ENCODE data around the gene RSPO1.
A peak's percentile ranks its signal among the peaks of the same experiment; 100 is the strongest.
"Not testable (repeated sequence)": the region's sequence is repeated elsewhere in the genome, so short reads cannot be mapped to it uniquely, and the experiment has no call there.

The RSPO1 gene

DNA sequence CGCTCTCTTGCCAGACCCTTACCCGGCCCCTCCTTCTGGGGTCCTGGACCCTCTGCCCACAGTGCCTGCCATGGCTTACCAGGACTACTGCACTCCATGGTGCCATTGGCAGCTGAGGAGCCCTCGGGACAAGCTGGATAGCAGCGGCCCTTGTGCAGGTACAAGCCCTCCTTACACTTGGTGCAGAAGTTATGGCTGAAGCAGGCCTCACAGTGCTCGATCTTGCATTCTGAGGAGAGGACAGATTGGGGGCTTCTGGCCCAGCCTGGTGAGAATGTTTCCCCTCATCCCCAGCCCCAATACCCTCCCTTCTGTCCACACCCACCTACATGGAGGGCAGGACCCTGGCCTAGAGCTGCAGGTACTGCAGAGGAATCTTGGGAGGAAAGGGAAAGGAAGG is 20.6 kb downstream of the RSPO1 start:
- DNase-seq, result no peak

- no peak for DNase-seq
Measured at GRCh38 chr1:37612186-37612585, 22.5 kb downstream of the RSPO1 start.

DNA sequence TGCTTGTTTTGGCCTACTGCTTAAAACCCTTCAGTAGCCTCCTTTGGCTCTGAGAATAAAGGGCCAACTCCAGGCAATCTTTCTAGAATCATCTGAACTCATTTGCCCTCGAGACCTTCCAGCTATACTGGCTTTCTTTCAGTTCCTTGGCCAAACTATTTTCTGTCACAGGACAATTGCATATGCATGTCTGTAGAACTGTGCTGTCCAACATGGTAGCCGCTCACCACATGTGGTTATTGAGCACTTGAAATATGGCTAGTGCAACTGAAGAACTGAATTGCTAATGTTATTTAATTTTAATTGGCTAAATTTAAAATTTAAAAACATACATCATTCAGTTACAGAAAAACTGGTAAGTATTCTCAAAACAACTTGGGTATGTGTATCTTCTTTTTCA is 24.7 kb downstream of the RSPO1 start:
- no peak for DNase-seq

DNA sequence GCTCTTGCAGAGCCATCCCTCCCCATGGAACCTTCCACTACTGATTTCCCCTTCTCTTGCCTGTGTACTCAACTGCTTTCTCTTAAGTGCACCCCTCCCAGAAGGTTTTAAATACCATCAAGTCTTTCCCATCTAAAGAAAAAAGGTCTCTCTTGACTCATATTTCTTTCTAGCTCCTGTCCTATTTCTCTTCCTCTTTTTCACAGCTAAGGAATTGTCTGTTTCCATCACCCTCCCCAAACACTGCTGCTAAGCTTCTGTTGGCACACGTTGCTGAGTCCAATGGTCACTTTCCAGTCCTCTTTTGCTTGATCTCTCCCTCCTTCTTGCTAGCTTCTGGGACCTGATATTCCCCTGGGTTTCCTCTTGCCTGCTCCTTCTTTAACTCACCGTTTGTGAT is 25.7 kb downstream of the RSPO1 start:
- no peak for DNase-seq

- DNase-seq, result no peak
Measured at GRCh38 chr1:37606481-37607263, 28.0 kb downstream of the RSPO1 start.

DNA sequence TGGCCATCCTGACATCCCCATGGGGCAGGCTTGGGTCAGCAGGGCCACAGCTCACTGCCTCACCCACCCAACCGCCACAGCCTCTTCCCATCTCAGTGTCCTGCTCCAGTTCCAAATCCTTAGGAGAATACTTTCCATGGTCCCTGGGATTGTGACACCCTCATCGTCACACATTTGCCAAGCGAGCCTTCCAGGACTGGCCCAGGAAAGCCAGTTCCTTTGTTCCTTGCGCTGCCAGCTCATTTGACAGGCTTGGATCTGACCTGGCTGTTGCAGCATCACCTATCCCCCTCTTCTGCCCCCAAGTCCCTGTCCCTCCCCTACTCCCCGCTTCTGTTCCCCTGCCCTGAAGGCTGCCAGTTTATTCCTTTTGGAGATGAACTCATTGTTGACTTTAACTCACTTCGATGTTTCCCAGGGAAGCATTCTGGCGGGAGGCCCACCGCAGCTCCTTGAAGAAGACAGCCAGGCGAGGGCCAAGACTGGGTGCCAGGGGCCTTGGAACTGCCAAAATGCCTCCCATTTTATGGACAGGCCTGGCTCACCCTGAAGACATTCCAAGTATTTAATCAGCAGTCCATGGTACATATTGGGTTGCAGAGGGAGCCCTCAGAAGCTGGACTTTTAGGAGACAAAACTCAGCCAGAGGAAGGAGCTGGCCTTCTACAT is 28.8 kb downstream of the RSPO1 start:
- DNase-seq, result no peak

DNA sequence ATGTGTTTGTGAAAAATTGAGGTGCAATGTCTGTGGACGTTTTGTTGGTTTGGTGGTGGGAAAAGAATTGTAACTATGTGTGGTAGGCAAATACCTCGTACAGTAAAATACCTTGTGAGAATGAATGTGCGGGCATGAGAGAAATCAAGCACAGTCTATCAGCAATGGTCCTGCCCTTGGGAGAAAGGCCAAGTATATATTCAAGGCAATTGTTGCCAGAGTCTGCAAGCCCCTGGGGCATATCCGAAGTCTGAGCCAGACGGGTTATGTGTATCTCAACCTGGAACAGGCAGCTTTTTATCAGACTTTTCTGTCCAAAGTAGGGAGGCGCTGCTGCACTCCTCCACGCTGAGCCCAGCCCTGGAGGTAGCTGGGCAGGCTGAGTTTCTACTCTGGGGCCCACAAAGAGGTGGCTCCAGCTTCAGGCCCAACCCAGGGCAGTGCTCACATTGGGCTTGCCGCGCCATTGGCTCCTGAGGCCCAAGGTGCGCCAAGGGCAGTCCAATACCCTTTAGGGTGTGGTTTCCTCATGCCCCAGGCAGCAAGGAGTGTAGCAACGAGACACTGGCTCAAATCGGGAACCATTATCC is 29.5 kb downstream of the RSPO1 start:
- DNase-seq, result no peak

DNA sequence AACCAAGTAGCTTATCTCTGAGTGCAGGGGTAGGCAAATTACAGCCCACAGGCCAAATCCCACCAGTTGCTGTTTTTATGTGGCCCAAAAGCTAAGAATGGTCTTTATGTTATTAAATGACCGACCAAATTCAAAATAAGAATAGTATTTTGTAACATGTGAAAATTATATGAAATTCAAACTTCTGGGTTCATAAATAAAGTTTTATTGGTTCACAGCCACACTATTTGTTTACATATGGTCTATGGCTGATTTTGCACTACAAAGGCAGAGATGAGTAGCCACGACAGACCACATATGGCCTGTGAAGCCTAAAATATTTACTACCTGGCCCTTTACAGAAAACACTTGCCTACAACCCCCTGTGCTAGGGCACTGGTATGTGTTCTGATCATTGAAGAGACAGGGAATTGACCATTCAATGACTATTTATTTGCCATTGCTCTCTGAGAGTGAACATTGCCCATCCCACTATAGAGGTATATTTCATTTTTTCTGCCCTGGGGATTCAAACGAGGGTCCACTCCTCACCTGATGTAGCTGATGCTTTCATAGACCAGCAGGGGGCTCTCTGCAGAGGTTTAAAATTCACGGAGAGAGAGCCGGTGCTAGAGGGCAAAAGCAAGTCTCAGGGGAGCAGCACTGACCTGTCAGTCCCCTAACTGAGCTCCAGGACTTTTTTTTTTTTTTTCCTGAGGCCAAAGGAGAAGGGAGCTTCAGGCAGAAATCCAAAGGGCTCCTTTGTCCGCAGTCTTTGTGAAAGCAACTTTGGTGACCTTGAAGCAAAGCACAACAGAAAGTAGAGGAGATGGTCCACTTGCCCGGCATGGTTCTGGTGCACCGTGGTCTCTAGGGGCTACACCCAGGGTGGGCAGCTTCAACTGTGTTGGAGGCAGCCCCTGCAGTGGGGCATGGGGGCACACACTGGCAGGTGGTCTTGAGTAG is 31.7 kb downstream of the RSPO1 start:
- peak; percentile 29 for DNase-seq

DNA sequence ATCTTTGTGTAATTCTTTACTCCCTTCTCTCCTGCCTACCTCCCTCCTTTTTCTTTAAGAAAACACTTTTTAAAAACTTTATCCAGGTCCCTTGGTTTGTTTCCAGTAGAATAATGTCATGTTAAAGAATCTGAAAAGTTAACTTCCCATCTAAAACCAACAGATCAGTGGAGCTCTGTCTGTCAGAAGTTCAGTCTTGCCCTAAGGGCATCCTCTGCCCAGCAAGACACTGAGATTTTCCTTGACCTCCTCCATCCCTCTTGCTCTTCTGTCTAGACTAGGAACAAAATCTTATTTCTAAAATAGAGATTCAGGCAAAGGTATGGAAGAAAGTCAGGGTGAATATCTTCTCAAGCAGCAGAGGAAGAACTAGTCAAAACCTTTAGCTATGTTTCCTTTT is 33.3 kb downstream of the RSPO1 start:
- no peak for DNase-seq

DNA sequence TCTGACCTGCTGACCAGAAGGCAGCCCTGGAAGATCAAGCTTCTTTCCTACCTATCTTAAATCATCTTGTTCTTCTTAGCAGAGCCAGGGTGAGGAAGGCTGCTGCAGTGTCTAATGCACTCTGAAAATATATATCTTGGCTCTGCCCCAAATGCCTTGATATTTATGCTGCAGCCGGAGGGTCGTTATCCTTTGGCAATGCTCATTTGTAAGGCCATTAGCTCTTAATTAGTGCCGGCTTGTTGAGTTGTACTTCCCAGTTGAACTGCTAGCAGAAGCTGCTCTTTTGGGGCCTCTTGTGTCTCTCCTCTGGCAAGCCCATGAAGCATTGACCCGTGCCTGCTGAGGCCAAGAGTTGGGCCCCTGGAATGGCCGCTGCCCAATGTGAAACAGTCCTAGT is 34.8 kb downstream of the RSPO1 start:
- DNase-seq, result no peak

GRCh38 chr1:37596182-37596667 is 38.5 kb downstream of the RSPO1 start:
- DNase-seq, result no peak

DNA sequence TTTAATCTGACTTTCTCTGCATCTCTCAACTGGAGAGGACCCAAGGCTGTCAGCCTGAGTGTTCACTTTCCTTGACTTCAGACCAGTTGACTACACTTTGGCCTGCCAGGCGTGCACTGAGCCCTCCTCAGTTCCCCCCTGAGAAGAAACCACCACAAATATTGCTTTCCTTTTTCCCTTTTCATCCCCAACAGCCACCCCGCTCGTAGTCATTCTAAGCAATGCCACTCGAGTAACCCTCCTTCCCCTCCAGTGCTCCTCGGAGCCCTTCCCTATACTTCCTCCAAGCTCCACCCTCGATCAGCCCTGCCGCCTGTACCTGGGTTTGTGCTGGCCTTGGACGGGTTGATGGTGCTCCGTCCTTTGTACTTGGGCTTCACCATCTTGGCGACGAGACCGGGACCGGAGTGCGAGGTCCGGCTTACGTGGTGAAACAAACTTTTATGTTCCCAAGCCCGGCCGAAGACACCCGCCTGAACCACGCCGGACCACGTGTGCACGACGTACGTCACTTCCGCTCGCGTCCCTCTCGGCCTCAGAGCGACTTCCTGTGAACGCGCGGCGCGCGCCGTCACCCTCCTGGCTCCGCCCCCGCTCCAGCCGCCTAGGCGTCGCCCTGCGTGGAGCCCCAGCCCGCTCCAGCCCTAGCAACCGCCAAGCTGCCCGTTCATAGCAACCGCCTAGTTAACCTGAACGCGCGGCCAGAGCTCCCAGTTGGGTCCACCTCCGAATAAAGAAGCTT is 39.1 kb downstream of the RSPO1 start, which contains the start of gene GNL2:
Gene GNL2, minus strand, starts transcription at position 498 of the 742 bp plus-strand sequence. Its CDS starts 115 bp downstream, at position 383.
- peak; percentile 94 for DNase-seq

- DNase-seq, result no peak
Measured at GRCh38 chr1:37593726-37594125, 41.0 kb downstream of the RSPO1 start.

DNA sequence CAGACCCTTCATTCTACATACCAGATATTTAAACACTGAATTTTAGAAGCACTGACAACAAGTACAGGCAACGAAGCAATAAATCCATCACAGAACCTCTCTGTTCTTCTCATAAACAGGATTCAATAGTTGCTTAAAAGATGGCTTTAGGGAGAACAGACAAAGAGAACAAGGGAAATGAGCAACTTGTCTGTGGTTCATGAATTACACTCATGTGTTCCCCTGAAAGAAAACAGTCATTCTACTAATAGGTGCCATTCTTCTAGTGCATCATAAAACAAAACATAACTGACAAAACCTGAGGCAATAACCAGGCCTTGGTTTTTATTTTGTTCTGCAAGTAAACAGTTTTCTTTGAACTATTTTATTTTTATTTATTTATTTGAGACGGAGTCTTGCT is 45.8 kb downstream of the RSPO1 start:
- DNase-seq, result no peak

GRCh38 chr1:37584544-37584943 is 50.1 kb downstream of the RSPO1 start:
- not testable (repeated sequence) for DNase-seq

DNA sequence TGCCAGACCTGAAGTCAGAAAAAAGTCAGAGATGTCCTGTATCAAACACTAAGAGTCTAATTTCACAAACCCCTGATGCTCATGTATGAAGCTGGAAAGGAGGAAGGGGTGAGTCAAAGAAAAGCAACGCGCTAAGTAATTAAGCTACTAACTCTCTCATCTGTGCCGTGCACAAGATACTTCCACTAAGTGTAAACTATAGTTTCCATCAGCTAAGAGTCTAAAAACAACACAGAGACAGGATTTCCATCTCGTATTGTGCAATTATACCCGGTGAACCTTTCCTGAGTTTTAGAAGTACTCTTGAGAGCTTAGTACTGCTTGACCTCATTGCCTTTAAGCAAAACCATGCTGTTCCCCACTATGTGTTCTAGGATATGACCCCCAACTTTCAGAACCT is 59.0 kb downstream of the RSPO1 start:
- DNase-seq, result no peak

DNA sequence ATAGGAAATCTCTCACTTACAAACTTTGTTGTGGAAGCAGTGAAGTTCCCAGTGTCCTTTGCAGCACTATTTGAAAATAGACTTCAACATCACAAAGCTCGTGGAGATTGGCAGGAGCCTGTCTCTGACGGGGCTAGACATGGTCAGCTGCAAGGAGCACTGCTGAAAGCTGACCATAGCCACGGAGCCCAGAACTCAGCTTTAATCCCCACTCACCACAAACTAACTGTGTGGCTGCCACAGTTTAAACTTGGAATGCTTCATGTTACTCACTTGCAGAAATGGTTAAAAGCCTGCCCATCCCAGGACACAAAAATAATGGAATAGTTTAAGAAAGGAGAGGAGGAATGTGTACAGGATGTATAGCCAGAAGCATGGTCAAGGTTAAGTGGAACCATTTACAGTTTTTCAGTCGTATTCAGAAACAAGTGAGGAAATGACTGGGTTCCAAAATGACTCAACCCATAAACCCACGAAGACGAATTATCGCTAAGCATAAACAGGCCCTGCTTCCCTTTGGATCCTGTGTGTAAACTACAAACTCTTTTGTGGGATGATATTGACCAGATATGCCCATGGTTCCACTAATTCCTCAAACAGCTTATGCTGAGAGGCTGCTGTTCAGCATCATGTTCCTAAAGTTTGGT is 59.7 kb downstream of the RSPO1 start:
- DNase-seq, result no peak

GRCh38 chr1:37570528-37571334 is 64.0 kb downstream of the RSPO1 start:
- DNase-seq, result no peak

DNA sequence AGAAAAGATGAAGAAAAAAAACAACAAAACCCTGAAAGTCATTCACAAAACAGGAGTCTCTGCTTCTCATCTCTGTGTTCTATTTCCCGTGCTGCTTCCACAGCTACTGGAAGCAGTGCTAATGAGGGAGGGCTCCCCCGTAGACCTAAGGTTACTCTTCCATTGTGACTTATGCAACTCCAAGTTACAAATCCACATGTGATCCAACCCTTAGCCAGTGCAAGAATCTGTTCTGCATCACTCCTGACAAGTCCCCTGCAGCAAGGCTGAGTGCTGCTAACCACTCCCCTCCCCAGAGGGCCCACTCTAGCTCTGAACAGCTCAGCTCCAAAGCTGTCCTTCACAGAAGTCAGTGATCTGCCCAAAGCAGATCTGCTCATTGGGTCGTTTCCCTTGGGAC is 67.7 kb downstream of the RSPO1 start:
- no peak for DNase-seq

DNA sequence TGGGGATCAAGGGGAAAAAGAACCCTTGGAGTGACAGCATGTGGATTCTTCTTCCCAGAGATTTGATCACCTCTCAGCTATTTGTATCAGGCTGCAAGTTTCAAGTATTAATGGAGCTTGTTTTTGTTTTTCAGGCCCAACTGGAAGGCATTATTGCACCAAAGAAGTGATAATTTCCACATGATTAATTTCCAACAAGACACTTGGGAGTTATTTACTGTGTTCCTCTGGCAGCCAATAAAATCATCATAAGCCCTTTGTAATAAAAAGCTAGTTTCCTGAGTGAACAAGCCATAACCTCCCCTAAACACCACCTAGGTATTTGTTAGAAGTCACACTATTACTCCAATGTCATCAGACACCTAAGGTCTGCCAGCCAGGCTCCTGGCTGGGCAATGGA is 69.8 kb downstream of the RSPO1 start:
- DNase-seq, result no peak

DNA sequence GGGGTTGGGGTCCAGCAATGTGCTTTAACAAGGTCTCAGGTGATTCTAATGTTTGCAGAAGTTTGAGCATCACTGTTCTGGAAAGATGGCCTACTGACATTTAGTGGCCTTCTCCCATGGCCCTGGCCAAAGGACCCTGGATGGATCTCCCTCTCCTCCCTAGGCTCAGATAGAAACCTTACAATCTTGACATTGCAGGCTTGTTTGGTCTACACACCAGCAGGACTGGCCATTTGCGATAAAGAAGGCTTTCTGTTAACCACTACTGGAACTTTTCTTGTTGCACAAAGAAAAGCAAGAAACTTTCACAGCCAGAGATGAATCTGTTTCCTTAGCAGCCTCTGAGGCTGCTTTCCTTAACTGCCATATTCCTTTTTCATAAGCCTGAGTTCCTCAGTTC is 71.7 kb downstream of the RSPO1 start:
- no peak for DNase-seq
